Parathyroid adenoma (tissue), 2 donors: Measurements from ENCODE around the gene DNAH2.

Experiments used
- H2AFZ ChIP-seq: fragments of 300-600 bp; sonication (generic); one replicate; pipeline ENCODE4 v1.7.0; 2017; ENCODE audit warnings: antibody characterized with exemption, mild to moderate bottlenecking
- H3K27ac ChIP-seq: fragments of 300-600 bp; sonication (generic); one replicate; pipeline ENCODE4 v1.7.0; 2017
- H3K27me3 ChIP-seq: fragments of 300-600 bp; sonication (generic); one replicate; pipeline ENCODE4 v1.7.0; 2017; ENCODE audit warnings: low read length; ENCODE audit not compliant: control insufficient read depth, insufficient read depth
- H3K36me3 ChIP-seq: fragments of 300-600 bp; sonication (generic); one replicate; pipeline ENCODE4 v1.7.0; 2017; ENCODE audit warnings: low read length; ENCODE audit not compliant: control insufficient read depth, insufficient read depth
- H3K4me1 ChIP-seq: fragments of 300-600 bp; sonication (generic); one replicate; pipeline ENCODE4 v1.7.0; 2017; ENCODE audit warnings: control low read depth
- H3K4me2 ChIP-seq: fragments of 300-600 bp; sonication (generic); one replicate; pipeline ENCODE4 v1.7.0; 2017; ENCODE audit warnings: low read length
- H3K4me3 ChIP-seq: fragments of 300-600 bp; sonication (generic); one replicate; pipeline ENCODE4 v1.7.0; 2017; ENCODE audit warnings: low read depth, low read length
- H3K79me2 ChIP-seq: fragments of 300-600 bp; sonication (generic); one replicate; pipeline ENCODE4 v1.7.0; 2017; ENCODE audit warnings: control low read depth
- H3K9ac ChIP-seq: fragments of 300-600 bp; sonication (generic); one replicate; pipeline ENCODE4 v1.7.0; 2017; ENCODE audit warnings: mild to moderate bottlenecking
- H3K9me3 ChIP-seq: fragments of 300-600 bp; sonication (generic); one replicate; pipeline ENCODE4 v1.7.0; 2017; ENCODE audit warnings: low read length; ENCODE audit not compliant: control insufficient read depth
- TF ChIP-seq, protein P1 (sequence below): fragments of 300-600 bp; sonication (generic); IDR thresholded peaks from one replicate; pipeline ENCODE4 v1.7.0; 2017; ENCODE audit warnings: antibody characterized with exemption, mild to moderate bottlenecking
- donor health status: primary hyperparathyroidism.

DNAH2 gene

DNA sequence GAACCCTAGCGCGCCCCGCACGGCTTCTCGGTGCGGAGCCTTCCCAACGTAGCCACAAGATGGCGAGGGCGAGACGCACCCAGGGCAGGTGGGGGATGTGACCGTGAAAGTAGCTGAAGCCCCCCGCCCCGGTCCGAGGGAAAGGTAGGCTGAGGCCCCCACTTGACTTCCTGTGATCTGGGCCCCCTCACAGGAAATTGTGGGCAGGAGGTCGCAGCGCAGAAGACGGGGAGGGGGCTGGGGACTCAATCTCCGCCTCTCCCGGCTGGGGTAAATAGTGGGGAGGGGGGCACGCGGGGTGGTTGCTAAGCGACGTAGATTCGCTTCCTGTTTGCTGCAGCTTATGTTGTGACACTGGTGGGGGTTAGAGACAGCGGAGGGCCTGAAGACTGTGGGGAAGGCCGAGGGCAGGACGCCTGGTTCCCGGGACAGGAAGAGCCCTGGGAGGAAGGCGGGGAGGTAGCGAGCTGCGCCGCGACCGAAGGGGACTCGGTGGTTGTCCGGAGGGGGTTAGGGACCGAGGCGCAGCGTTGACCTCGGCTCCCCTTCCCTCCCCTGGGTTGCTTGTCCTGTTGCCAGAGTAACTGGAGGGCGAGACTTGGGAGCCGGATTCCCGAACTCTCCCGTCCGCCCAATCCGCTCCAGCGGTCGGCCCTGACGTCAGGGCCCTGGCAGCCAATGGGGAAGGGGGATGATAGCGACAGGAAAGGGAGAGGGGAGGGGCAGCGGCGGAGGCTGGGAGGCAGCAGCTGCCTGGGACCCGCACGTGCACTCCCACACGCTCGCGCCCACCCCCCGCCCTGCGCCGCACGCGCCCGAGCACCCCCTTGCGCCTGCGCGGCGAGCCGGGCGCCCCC is 117.6 kb downstream of the DNAH2 start:
- no peaks in the 10 kb centered on the region for H3K9me3 ChIP-seq
- H3K4me2 ChIP-seq, result peak overlapping the region; percentile 98
- H2AFZ ChIP-seq, result peak overlapping the region; percentile 86
- TF ChIP-seq, protein P1, sequence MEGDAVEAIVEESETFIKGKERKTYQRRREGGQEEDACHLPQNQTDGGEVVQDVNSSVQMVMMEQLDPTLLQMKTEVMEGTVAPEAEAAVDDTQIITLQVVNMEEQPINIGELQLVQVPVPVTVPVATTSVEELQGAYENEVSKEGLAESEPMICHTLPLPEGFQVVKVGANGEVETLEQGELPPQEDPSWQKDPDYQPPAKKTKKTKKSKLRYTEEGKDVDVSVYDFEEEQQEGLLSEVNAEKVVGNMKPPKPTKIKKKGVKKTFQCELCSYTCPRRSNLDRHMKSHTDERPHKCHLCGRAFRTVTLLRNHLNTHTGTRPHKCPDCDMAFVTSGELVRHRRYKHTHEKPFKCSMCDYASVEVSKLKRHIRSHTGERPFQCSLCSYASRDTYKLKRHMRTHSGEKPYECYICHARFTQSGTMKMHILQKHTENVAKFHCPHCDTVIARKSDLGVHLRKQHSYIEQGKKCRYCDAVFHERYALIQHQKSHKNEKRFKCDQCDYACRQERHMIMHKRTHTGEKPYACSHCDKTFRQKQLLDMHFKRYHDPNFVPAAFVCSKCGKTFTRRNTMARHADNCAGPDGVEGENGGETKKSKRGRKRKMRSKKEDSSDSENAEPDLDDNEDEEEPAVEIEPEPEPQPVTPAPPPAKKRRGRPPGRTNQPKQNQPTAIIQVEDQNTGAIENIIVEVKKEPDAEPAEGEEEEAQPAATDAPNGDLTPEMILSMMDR, result peak; percentile 90
- peak overlapping the region; percentile 96 for H3K4me3 ChIP-seq
- no peaks in the 10 kb centered on the region for H3K36me3 ChIP-seq
- H3K4me1 ChIP-seq, result peaks cover 29% of the 10 kb centered on the region
- peaks cover 9% of the 10 kb centered on the region for H3K79me2 ChIP-seq
- no peaks in the 10 kb centered on the region for H3K27me3 ChIP-seq
- peak overlapping the region; percentile 99 for H3K27ac ChIP-seq
- peak overlapping the region; percentile 94 for H3K9ac ChIP-seq

DNA sequence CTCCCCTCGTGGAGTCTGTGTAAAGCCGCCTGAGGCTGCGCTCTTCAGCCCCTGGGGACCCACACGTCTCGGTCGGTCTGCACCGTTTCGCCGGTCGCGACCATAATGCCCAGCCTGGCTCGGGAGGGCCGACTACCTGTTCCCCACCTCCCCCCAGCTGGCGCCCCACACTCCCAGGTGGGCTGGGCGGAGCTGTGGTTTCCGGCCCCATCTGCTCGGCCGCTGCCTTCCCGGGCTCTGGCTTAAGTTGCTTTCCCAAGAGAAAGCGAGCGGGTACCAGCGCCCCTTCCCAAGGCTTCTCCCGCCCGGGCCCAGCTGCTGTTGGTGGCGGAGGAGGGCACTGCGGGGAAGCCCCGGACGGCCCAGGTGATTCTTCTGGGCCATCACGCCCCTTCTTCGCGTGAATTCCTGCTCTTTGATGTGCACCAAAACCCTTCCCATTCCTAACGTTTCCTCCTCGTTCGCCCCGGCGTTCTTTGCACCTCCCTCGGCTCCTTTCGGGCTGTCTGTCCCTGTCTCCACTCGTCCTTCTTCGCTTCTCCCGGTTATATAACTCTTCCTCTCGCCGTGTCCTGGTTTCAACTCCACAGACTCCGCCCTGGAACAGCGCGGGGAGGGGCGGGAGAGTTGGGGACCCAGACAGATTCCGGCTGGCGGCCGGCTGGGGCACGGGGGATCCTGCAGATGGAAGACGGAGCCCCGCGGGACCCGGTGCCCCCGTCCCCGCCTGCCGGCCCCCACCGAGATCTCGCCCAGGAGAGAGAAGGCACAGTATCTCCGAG is 118.5 kb downstream of the DNAH2 start:
- no peaks in the 10 kb centered on the region for H3K9me3 ChIP-seq
- H3K27me3 ChIP-seq, result no peaks in the 10 kb centered on the region

DNA sequence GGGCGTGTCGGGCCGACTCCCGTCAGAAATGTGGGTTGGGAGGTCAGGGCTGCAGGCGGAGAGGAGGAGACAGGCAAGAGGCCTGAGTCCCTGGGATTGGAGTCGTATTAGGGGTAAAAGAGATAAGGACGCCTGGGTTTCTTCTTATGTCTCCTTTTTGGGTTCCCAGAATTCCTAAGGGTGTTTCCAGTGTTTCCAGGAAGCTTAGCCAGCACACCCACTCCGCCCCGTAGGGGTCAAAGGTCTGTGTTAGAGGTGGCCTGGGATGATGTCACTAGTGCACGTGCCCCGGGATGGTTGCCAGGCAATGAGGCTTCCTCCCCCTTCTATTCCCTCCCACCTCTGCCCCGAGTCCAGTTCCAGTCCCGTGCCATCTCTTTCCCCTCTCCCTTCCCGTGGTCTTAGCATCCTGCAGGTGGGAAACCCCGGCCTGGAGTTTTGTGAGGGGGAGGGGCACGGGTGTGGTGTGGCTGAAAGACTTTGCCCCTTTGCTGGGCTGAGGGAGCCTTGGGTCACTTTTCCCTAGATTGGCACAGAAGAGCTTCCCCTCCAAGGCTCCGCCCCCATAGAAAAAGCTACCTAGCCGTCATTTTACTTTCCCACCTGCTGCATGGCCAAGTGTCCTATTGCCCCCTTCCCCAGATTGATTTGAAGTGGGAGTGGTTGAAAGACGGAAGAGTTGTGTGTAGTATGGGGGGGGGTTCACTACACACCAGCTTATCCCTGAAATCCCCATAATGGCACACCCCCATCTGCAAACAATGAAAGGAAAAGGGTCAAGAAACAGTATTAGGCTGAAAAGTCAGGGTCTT is 119.3 kb downstream of the DNAH2 start:
- peak overlapping the region; percentile 99 for H3K27ac ChIP-seq
- no peaks in the 10 kb centered on the region for H3K9me3 ChIP-seq
- H3K4me1 ChIP-seq, result peaks cover 31% of the 10 kb centered on the region
- H3K4me2 ChIP-seq, result peak overlapping the region; percentile 98
- H3K4me3 ChIP-seq, result peak overlapping the region; percentile 96
- no peaks in the 10 kb centered on the region for H3K27me3 ChIP-seq
- H3K9ac ChIP-seq, result peak overlapping the region; percentile 94
- TF ChIP-seq, protein P1, result no peak
- H3K36me3 ChIP-seq, result no peaks in the 10 kb centered on the region
- peaks cover 9% of the 10 kb centered on the region for H3K79me2 ChIP-seq
- H2AFZ ChIP-seq, result peak overlapping the region; percentile 86

More for the DNA sequence above, 118.5 kb downstream of the DNAH2 start:
- Histone ChIP-seq H2AFZ (peak overlapping the region; percentile 86), H3K4me3 (peak overlapping the region; percentile 96), H3K4me1 (peaks cover 31% of the 10 kb centered on the region), H3K9ac (peak overlapping the region; percentile 94), H3K27ac (peak overlapping the region; percentile 99), H3K4me2 (peak overlapping the region; percentile 98), H3K36me3 (no peaks in the 10 kb centered on the region), H3K79me2 (peaks cover 9% of the 10 kb centered on the region)
- TF ChIP-seq, protein P1, result no peak

DNA sequence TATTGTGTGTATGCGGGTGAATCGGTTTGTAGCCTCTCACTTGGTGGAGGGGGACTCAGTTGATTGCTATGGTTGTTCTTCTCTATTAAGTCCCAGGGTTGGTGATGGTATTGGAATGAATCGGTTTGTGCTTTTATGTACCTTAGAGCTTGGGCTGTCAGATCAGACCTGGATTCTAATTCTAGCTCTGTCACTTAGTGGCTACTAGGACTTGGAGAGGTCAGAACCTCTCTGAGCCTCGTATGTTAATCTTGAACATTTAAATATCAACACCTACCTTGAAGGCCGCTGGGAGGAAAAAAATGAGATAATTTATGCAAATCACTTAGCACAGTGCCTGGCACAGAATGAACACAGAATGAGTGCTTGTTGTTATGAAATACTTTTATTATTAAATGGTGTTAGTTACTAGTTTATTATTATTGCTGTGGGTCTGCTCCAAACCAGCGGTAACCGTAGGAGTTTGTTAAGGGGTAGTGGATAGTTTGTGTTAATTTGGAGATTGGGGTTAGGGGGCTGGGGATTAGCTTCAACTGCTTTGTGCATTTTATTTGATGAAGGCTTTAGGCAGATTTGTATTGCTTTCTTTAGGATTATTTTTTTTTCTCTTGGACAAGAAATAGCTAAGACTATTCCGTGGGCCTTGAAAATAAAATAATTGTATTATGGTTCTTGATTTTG is 120.0 kb downstream of the DNAH2 start:
- Histone ChIP-seq H3K27me3 (no peaks in the 10 kb centered on the region), H3K4me1 (peaks cover 31% of the 10 kb centered on the region), H3K36me3 (no peaks in the 10 kb centered on the region), H3K79me2 (peaks cover 9% of the 10 kb centered on the region), H3K27ac (peak overlapping the region; percentile 99), H2AFZ (no peak overlapping the region), H3K4me2 (peak overlapping the region; percentile 98), H3K9ac (no peak overlapping the region), H3K4me3 (peak overlapping the region; percentile 96), H3K9me3 (no peaks in the 10 kb centered on the region)
- TF ChIP-seq, protein P1, result no peak
